Lower leg skin (tissue), 3 donors: Measurements from ENCODE around the gene PPM1E.

Experiments
- CTCF ChIP-seq, 3 donors: fragments of 450-650 bp; IDR thresholded peaks; one replicate each; pipeline ENCODE4 v1.5.1; 2016; ENCODE audit warnings: antibody characterized with exemption in 3 of 3, mild to moderate bottlenecking in 3 of 3, moderate library complexity in 2 of 3
- POLR2A ChIP-seq, 2 donors: fragments of 450-650 bp; IDR thresholded peaks; one replicate each; pipeline ENCODE4 v1.6.1; 2016 to 2017; ENCODE audit warnings: antibody characterized with exemption in 2 of 2, mild to moderate bottlenecking in 1 of 2, moderate library complexity in 1 of 2

- TF ChIP-seq CTCF (IDR thresholded peaks at IDR 0.05) = no peak
- TF ChIP-seq POLR2A (IDR thresholded peaks at IDR 0.05) = no peak
These were observed 272.7 kb downstream of the PPM1E start for GRCh38 chr17:59028328-59028727.
